IPS-11a (cell line): ENCODE measurements around the gene SNCAIP.

Experiments used
- H3K4me3 ChIP-seq: one replicate; pipeline ENCODE4 v1.5.1; 2013; ENCODE audit warnings: low read depth, low read length, control low read depth

The SNCAIP gene

GRCh38 chr5:122492675-122493074, 180.6 kb downstream of the SNCAIP start:
- H3K4me3 ChIP-seq, result no peak overlapping the region

GRCh38 chr5:122493091-122494021, 181.3 kb downstream of the SNCAIP start:
- H3K4me3 ChIP-seq, result no peak overlapping the region

- H3K4me3 ChIP-seq, result no peak overlapping the region
These were observed 182.1 kb downstream of the SNCAIP start for GRCh38 chr5:122494109-122494508.

GRCh38 chr5:122498163-122498562, 186.1 kb downstream of the SNCAIP start:
- no peak overlapping the region for H3K4me3 ChIP-seq

- H3K4me3 ChIP-seq, result no peak overlapping the region
These were observed 187.5 kb downstream of the SNCAIP start for GRCh38 chr5:122499585-122499984.

- H3K4me3 ChIP-seq, result no peak overlapping the region
These were observed 188.4 kb downstream of the SNCAIP start for GRCh38 chr5:122500245-122501088.

GRCh38 chr5:122501089-122501435, 189.0 kb downstream of the SNCAIP start:
- H3K4me3 ChIP-seq, result no peak overlapping the region

- H3K4me3 ChIP-seq, result no peak overlapping the region
These were observed 195.0 kb downstream of the SNCAIP start for GRCh38 chr5:122507045-122507444.

- no peak overlapping the region for H3K4me3 ChIP-seq
These were observed 195.5 kb downstream of the SNCAIP start for GRCh38 chr5:122507581-122507980.

- no peak overlapping the region for H3K4me3 ChIP-seq
These were observed 196.6 kb downstream of the SNCAIP start for GRCh38 chr5:122508623-122509022.
